A673 (cell line): ENCODE measurements around the gene SLC3A2.
"Not testable (repeated sequence)": the region's sequence is repeated elsewhere in the genome, so short reads cannot be mapped to it uniquely, and the experiment has no call there.

Experiments used
- EZH2 ChIP-seq: fragments of 200-600 bp; sonication (generic); IDR thresholded peaks from 2 replicates; pipeline ENCODE4 v1.6.1; 2017; ENCODE audit warnings: borderline replicate concordance, low read depth, mild to moderate bottlenecking, mixed read lengths, antibody characterized with exemption, low read length; ENCODE audit not compliant: poor library complexity, severe bottlenecking
- TF ChIP-seq, protein P1 (sequence below): fragments of 300-800, 200-600 bp; sonication (generic); conservative IDR thresholded peaks from 2 replicates; pipeline ENCODE4 v1.5.1; 2017; ENCODE audit warnings: low read depth, mild to moderate bottlenecking, antibody characterized with exemption, low read length, moderate library complexity, mixed read lengths

DNA sequence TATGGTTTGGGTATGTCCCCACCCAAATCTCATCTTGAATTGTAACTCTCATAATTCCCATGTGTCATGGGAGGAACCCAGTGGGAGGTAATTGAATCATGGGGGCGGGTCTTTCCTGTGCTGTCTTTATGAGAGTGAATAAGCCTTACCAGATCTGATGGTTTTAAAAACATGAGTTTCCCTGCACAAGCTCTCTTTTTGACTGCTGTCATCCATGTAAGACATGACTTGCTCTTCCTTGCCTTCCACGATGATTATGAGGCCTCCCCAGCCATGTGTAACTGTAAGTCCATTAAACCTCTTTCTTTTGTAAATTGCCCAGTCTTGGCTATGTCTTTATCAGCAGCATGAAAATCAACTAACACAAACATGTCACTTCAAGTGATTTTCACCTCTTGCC, 56.8 kb downstream of the SLC3A2 start:
- TF ChIP-seq, protein P1, sequence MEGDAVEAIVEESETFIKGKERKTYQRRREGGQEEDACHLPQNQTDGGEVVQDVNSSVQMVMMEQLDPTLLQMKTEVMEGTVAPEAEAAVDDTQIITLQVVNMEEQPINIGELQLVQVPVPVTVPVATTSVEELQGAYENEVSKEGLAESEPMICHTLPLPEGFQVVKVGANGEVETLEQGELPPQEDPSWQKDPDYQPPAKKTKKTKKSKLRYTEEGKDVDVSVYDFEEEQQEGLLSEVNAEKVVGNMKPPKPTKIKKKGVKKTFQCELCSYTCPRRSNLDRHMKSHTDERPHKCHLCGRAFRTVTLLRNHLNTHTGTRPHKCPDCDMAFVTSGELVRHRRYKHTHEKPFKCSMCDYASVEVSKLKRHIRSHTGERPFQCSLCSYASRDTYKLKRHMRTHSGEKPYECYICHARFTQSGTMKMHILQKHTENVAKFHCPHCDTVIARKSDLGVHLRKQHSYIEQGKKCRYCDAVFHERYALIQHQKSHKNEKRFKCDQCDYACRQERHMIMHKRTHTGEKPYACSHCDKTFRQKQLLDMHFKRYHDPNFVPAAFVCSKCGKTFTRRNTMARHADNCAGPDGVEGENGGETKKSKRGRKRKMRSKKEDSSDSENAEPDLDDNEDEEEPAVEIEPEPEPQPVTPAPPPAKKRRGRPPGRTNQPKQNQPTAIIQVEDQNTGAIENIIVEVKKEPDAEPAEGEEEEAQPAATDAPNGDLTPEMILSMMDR = not testable (repeated sequence)
- TF ChIP-seq EZH2 = not testable (repeated sequence)
